Measurements from ENCODE around the gene FKBP11.

DNA sequence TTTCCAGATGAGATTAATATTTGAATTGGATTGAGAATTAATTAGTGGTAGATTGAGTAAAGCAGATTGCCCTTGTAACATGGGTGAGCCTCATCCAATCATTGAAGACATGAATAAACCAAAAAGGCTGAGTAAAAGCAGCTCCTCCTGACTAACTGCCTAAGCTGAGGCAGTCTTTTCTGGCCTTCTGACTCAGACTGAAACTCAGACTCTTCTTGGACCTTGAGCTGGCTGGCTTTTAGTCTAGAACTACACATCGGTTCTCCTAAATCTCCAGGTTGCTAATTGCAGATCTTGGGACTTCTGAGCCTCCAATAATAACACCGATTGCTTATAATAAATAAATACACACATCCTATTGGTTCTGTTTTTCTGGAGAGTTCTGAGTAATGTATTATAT is 24.0 kb downstream of the FKBP11 start:
- TF ChIP-seq POLR2AphosphoS5 (IDR thresholded peaks at IDR 0.05) (no peak), POLR2A (IDR thresholded peaks at IDR 0.05) (no peak)
- TF ChIP-seq, protein P1, sequence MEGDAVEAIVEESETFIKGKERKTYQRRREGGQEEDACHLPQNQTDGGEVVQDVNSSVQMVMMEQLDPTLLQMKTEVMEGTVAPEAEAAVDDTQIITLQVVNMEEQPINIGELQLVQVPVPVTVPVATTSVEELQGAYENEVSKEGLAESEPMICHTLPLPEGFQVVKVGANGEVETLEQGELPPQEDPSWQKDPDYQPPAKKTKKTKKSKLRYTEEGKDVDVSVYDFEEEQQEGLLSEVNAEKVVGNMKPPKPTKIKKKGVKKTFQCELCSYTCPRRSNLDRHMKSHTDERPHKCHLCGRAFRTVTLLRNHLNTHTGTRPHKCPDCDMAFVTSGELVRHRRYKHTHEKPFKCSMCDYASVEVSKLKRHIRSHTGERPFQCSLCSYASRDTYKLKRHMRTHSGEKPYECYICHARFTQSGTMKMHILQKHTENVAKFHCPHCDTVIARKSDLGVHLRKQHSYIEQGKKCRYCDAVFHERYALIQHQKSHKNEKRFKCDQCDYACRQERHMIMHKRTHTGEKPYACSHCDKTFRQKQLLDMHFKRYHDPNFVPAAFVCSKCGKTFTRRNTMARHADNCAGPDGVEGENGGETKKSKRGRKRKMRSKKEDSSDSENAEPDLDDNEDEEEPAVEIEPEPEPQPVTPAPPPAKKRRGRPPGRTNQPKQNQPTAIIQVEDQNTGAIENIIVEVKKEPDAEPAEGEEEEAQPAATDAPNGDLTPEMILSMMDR (IDR thresholded peaks at IDR 0.05) = no peak

Measured in breast epithelium (tissue), 3 donors.